ENCODE measurements around the gene VAMP2. TPM values are rescaled to one million over a fixed set of nuclear protein-coding genes. Genes with fewer than 3 reads are reported as not detected.

Gene VAMP2, protein sequence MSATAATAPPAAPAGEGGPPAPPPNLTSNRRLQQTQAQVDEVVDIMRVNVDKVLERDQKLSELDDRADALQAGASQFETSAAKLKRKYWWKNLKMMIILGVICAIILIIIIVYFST
- total RNA-seq (10 to 100 TPM; 68.7 to 74.9 (median 71.8) TPM), polyA plus RNA-seq (50.2 TPM)
- long read RNA-seq, donor 1, transcript VAMP2-204 (5 exons, 874 nt), result minor isoform, 6 of 83 reads
- long read RNA-seq, donor 1, transcript VAMP2-201 (5 exons, 2,153 nt), result major isoform, 64 of 83 reads
- long read RNA-seq, donor 1, partial matches to known transcripts, result 6 of 83 reads
- long read RNA-seq, donor 1, other reads (novel, unspliced or antisense), result 5 of 83 reads
- long read RNA-seq, donor 2, transcript VAMP2-201 (5 exons, 2,153 nt), result major isoform, 51 of 69 reads
- long read RNA-seq, donor 2, transcript VAMP2-204 (5 exons, 874 nt), result minor isoform, 5 of 69 reads
- long read RNA-seq, donor 2, partial matches to known transcripts, result 5 of 69 reads
- long read RNA-seq, donor 2, other reads (novel, unspliced or antisense), result 5 of 69 reads
- long read RNA-seq, donor 3, transcript VAMP2-201 (5 exons, 2,153 nt), result major isoform, 21 of 29 reads
- long read RNA-seq, donor 3, partial matches to known transcripts, result 4 of 29 reads
- long read RNA-seq, donor 3, other reads (novel, unspliced or antisense), result 2 of 29 reads
- long read RNA-seq, donor 4, transcript VAMP2-201 (5 exons, 2,153 nt), result major isoform, 36 of 49 reads
- long read RNA-seq, donor 4, partial matches to known transcripts, result 4 of 49 reads
- long read RNA-seq, donor 4, other reads (novel, unspliced or antisense), result 4 of 49 reads

DNA sequence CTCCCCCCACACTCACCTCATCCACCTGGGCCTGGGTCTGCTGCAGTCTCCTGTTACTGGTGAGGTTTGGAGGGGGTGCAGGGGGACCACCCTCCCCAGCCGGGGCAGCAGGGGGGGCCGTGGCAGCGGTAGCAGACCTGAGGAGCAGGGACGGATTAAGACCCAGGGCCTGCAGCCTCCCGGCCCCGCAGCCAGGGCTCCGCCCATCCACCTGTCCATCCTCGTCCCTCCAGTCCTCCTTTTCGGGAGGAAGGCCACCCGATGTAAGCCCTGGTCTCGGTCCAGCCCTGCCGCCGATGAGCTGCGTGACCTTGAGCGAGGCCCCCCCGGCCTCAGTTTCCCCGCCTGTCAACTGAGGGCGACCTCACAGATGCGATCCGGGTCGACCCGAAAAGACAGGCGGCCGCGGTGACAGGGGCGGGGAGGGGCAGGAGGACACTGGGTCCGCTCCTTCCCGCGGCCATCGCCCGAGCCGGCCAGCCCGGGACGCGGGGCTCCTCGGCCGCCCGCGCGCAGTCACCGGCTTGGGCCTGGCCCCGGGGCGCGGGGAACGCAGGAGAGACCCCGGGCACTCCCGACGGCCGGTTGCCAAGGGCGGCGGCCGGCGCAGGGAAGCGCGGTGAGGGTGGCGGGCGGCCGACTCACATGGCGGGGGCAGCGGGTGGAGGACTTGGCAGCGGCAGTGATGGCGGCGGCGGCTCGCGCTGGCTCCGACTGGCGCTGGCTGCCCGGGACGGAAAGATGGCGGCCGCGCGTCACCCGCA, at the start of gene VAMP2:
Gene VAMP2, minus strand, starts transcription at position 716 of the 764 bp plus-strand sequence. Its CDS starts 69 bp downstream, at position 647.
- intact Hi-C loops (cut with DNase I), result no loop called here
- peak; percentile 85 to 95 (median 94) for DNase-seq

DNA sequence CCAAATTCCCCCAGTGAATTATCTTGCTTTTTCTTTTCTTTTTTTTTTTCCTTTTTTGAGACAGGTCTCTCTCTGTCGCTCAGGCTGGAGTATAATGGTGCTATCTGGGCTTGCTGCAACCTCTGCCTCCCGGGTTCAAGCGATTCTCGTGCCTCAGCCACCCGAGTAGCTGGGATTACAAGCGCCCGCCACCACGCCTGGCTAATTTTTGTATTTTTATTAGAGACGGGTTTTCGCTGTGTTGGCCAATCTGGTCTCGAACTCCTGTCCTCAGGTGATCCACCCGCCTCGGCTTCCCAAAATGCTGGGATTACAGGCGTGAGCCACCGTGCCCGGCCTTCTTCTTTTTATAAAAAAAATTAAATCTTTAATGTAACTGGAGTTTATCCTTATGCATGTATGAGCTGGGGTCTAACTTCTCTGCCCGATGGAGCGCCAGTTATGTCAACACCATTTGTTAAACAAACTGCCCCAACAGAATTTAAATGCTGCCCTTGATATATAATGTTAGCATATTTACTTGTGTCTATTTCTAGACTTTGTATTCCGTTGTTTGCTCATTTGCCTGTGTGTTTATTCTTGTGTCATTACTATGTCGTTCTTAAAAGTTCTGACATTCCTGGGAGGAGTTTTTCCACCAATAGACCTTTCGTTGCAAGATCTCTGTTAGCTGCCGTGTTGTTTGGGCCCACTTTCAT, 48.2 kb upstream of the VAMP2 start:
- Histone ChIP-seq H3K4me3 (ENCODE audit: low read length) (peak overlapping the region; percentile 71), H3K27ac (ENCODE audit: low read length) (peak overlapping the region; percentile 69), H3K9me3 (ENCODE audit: control insufficient read depth, low read length) (no peaks in the 10 kb centered on the region), H3K4me1 (ENCODE audit: control insufficient read depth, insufficient read depth, low read length) (peaks cover 5% of the 10 kb centered on the region), H3K27me3 (ENCODE audit: control insufficient read depth, insufficient read depth) (no peaks in the 10 kb centered on the region)
- DNase-seq, result no peak
- WGBS, result 16% methylated on average over 22 of the region's 22 CpGs
- intact Hi-C loops (cut with DNase I), result no loop called here
- ATAC-seq, result peak in 1 of 2 donors; percentile 37

More for the DNA sequence above, at the start of gene VAMP2:
- Histone ChIP-seq H3K4me1 (ENCODE audit: control insufficient read depth, insufficient read depth, low read length) (peaks cover 22% of the 10 kb centered on the region), H3K9me3 (ENCODE audit: control insufficient read depth, low read length) (no peaks in the 10 kb centered on the region), H3K27ac (ENCODE audit: low read length) (peak within 1 kb of the TSS; percentile 97), H3K27me3 (ENCODE audit: control insufficient read depth, insufficient read depth) (no peaks in the 10 kb centered on the region), H3K4me3 (ENCODE audit: low read length) (peak within 1 kb of the TSS; percentile 92)
- WGBS, result under 1% methylated on average over 75 of the region's 75 CpGs
- ATAC-seq, result peak; percentile 50 to 64

DNA sequence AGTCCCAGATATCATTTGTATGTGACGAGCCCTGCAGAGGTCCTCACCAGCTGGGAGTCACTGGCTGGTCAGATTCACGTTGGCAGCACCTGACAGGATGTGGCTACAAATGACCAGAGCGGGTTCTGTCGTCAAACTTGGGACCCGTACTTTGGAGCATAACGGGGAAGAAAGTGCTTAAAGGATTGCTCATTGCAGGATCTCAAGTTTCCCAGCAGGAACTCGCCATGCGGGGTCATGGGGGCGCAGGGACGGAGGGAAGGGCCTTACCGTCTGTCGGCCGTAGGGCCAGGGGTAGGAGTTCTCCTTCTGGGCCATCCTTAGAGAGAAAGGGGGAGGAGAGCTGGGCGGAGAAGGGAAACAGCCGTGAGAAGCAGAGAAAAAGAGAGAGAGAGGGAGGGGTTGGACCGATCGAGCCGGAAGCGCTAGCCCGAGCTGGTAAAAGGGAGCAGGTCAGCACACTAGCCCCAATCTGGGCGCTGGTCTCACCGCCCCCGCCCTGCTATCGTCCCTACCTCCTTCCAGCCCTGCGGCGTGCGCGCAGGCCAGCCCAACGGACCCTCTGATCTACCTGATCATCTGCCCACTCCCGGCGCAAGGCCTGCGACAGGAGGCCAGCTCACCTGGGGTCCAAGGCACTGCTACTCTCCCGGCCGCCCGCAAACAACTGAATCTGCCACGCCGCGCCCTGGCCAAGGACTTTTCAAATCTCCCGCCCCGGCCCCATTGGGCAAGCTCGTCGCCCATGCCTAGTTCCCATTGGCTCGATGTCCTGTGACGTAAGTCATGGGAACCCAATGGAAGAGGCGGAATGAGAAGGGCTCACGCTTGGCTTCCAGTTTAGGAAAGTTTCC, 47.4 kb upstream of the VAMP2 start, which contains the start of gene AURKB:
Gene AURKB, minus strand, starts transcription at position 669 of the 854 bp plus-strand sequence. Its CDS starts 351 bp downstream, at position 318.
- peak; percentile 96 to 98 for ATAC-seq
- peak within 1 kb of the TSS; percentile 69 for H3K27ac ChIP-seq (ENCODE audit: low read length)
- H3K9me3 ChIP-seq (ENCODE audit: control insufficient read depth, low read length), result no peaks in the 10 kb centered on the region

DNA sequence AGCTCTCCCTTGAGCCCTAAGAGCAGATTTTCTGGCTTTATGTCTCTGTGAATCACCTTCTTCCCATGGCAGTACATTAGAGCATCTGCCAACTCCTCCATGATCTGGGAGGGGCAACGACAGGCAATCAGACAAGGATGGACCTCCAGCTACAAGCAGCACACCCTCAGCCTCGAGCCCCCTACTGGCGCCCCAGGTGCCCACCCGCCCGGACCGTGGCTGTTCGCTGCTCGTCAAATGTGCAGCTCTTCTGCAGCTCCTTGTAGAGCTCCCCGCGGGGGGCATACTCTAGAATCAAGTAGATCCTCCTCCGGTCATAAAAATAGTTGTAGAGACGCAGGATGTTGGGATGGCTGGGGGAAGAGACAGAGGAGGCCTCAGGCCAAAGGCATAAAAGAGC, 43.8 kb upstream of the VAMP2 start:
- no peaks in the 10 kb centered on the region for H3K9me3 ChIP-seq (ENCODE audit: control insufficient read depth, low read length)
- DNase-seq, result no peak
- intact Hi-C loops (cut with DNase I), result no loop called here
- H3K4me1 ChIP-seq (ENCODE audit: control insufficient read depth, insufficient read depth, low read length), result peaks cover 5% of the 10 kb centered on the region
- no peaks in the 10 kb centered on the region for H3K27me3 ChIP-seq (ENCODE audit: control insufficient read depth, insufficient read depth)
- no peak for ATAC-seq
- H3K27ac ChIP-seq (ENCODE audit: low read length), result no peak overlapping the region
- WGBS, result 94% methylated on average over 12 of the region's 12 CpGs
- no peak overlapping the region for H3K4me3 ChIP-seq (ENCODE audit: low read length)

More for the DNA sequence above, 47.4 kb upstream of the VAMP2 start, which contains the start of gene AURKB:
- no peaks in the 10 kb centered on the region for H3K27me3 ChIP-seq (ENCODE audit: control insufficient read depth, insufficient read depth)
- WGBS, result 1% methylated on average over 46 of the region's 46 CpGs
- DNase-seq, result peak; percentile 95 to 97 (median 96)
- H3K4me3 ChIP-seq (ENCODE audit: low read length), result peak within 1 kb of the TSS; percentile 71
- intact Hi-C loops (cut with DNase I), result no loop called here
- H3K4me1 ChIP-seq (ENCODE audit: control insufficient read depth, insufficient read depth, low read length), result peaks cover 5% of the 10 kb centered on the region

DNA sequence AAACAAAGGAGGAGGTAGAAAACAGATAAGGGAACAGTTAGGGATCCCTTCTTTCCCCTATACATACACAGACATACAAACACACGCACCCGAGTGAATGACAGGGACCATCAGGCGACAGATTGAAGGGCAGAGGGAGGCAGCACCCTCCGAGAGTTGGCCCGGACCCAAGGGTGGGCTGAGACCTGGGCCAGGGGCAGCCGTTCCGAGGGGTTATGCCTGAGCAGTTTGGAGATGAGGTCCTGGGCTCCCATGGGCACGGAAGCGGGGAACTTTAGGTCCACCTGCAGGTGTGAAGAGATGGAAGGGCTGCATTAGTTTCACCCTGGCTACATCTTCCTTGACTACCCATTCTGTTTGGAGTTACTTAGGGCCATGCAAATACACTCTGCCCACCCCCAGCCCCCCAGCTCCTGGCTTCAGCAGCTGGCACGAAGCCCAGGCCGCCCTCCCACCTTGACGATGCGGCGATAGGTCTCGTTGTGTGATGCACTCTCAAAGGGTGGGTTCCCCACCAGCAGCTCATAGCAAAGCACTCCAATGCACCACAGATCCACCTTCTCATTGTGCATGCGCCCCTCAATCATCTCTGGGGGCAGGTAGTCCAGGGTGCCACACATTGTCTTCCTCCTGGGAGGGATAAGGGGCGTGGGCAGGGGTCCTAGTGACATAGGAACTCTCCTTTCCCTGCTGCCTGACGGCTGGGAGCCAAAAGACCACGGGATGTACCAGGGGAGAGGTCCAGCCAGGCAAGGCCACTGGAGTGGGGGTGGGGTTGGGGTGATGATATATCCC, 42.2 kb upstream of the VAMP2 start:
- Histone ChIP-seq H3K4me1 (ENCODE audit: control insufficient read depth, insufficient read depth, low read length) (peaks cover 1% of the 10 kb centered on the region), H3K4me3 (ENCODE audit: low read length) (no peak overlapping the region), H3K27me3 (ENCODE audit: control insufficient read depth, insufficient read depth) (no peaks in the 10 kb centered on the region), H3K9me3 (ENCODE audit: control insufficient read depth, low read length) (no peaks in the 10 kb centered on the region), H3K27ac (ENCODE audit: low read length) (no peak overlapping the region)
- WGBS, result 85% methylated on average over 19 of the region's 19 CpGs
- DNase-seq, result peak in 1 of 3 donors; percentile 54
- intact Hi-C loops (cut with DNase I), result no loop called here
- no peak for ATAC-seq

DNA sequence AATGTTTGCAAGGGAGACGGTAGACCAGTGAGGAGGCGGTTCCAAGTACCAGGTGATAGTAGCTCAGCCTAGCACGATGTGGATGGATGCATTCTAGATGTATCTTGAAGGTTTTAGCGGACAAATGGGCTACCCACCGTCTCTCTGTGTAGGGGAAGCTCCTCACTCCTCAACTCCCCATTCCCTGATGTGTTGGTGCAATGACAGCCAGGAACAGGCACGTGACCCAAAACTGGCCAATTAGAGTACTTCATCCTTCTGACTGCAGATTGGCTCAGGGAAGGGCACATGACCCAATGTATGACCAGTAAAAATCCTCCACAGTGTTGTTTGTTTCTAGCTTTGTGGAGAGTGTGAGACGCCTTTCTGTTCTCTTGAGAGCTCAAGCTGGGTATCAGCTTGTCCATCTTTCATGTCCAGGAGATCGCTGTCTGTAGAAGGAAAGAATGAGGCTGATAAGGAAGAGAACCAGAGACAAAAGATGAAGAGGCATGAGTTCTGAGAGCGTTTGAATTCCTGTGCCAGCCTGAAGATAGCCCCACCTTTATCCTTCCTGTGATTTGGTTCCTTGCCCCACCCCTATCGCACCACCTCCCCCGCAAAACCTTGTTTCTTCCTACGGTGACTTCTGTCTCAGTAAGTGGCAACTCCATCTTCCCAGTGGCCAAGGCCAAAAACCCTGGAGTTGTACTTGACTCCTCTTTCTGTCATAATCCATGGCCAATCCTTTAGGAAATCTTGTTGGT, 29.5 kb upstream of the VAMP2 start:
- Histone ChIP-seq H3K27me3 (ENCODE audit: control insufficient read depth, insufficient read depth) (no peaks in the 10 kb centered on the region), H3K9me3 (ENCODE audit: control insufficient read depth, low read length) (no peaks in the 10 kb centered on the region), H3K4me3 (ENCODE audit: low read length) (peak overlapping the region; percentile 35), H3K27ac (ENCODE audit: low read length) (peak overlapping the region; percentile 91), H3K4me1 (ENCODE audit: control insufficient read depth, insufficient read depth, low read length) (peaks cover 12% of the 10 kb centered on the region)
- ATAC-seq (peak; percentile 57 to 60), DNase-seq (peak; percentile 78 to 92 (median 85))
- WGBS, result 13% methylated on average over 12 of the region's 12 CpGs
- intact Hi-C loops (cut with DNase I), result no loop called here

DNA sequence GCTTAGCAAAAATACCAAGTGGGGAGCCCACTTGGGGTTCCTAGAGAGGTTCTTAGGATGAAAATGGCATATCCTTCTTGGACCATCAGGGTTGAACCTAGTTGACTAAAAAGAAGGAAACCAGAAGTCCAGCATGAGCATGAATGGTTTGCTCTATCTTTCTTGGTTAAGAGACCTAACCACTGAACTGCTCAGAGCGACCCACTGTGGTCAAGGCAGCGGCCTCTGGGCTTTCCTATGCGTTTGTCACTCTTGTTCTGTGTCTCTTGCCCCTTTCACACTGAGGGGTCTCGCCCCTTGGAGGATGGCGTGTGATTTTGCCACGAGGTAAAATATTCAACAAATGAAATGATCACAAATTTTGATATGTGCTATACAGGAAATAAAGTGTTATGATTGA, 27.8 kb upstream of the VAMP2 start:
- Histone ChIP-seq H3K27ac (ENCODE audit: low read length) (peak overlapping the region; percentile 55), H3K4me1 (ENCODE audit: control insufficient read depth, insufficient read depth, low read length) (peaks cover 9% of the 10 kb centered on the region), H3K27me3 (ENCODE audit: control insufficient read depth, insufficient read depth) (no peaks in the 10 kb centered on the region), H3K4me3 (ENCODE audit: low read length) (peak overlapping the region; percentile 15), H3K9me3 (ENCODE audit: control insufficient read depth, low read length) (no peaks in the 10 kb centered on the region)
- WGBS, result 41% methylated on average over 6 of the region's 6 CpGs
- ATAC-seq, result no peak
- DNase-seq, result no peak
- intact Hi-C loops (cut with DNase I), result no loop called here

DNA sequence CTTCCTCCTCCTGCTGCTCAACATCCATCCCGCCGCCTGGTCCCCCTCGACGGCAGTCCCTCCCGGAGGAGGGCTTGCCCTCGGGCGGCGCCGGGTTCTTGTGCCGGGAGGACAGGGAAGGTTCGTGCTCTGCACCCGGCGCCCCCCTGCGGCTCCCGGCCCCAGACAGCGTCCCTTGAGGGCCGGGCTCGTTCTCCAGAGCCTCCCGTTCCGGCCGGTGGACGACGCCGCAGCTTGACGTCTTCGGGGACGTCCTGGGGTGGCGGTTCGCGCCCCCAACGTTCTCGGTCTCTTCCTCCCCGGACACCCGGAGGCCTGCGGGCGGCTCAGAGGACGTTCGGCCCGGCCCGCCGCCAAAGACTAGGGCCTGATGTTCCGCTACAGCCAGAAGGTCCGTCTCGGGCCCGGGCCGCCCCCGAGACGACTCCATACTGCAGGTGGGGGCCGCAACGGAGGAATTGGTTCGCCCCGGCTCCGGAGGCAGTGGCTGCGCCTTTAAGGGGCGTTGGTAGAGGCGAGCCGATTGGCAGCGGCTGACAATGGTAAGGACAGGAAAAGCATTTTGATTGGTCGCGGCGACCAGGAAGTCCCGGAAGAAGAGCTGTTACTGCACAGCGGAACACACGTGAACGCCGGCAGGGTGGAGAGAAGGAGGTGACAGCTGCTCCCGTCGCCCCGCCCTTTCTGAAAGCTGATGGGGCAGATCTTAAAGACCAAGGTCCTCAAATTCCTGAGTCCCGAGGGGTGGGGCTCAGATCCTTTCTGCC, 27.1 kb upstream of the VAMP2 start, which contains the start of gene BORCS6:
Gene BORCS6, minus strand, starts transcription at position 470 of the 767 bp plus-strand sequence. Its CDS starts 40 bp downstream, at position 430.
- Histone ChIP-seq H3K4me3 (ENCODE audit: low read length) (peak within 1 kb of the TSS; percentile 71), H3K4me1 (ENCODE audit: control insufficient read depth, insufficient read depth, low read length) (peaks cover 9% of the 10 kb centered on the region), H3K27me3 (ENCODE audit: control insufficient read depth, insufficient read depth) (no peaks in the 10 kb centered on the region), H3K27ac (ENCODE audit: low read length) (peak within 1 kb of the TSS; percentile 98), H3K9me3 (ENCODE audit: control insufficient read depth, low read length) (no peaks in the 10 kb centered on the region)
- DNase-seq (peak; percentile 98 to 99 (median 99)), ATAC-seq (peak; percentile 78 to 80)
- under 1% methylated on average over 70 of the region's 70 CpGs for WGBS
- intact Hi-C loops (cut with DNase I), result loop anchor here in 1 of 4 donors (10.0 kb wide), 1 partner anchor 65 kb away; the partner anchor contains the start of gene HES7

All from right cardiac atrium (tissue), 5 donors.